Amniotic stem cell (primary cell): Measurements from ENCODE around the gene PHLDA3.

Experiments
- DNase-seq: peaks from one replicate; lab custom pipeline; 2025; lab: John Stamatoyannopoulos, UW

Gene PHLDA3

GRCh38 chr1:201468844-201469644 lies at the start of gene PHLDA3:
Gene PHLDA3, minus strand, starts transcription at chr1:201469188. Its CDS starts 402 bp downstream, at chr1:201468786.
- peak; percentile 79 for DNase-seq

- DNase-seq, result no peak
These were observed 49.1 kb upstream of the PHLDA3 start for GRCh38 chr1:201518071-201518470.

GRCh38 chr1:201517631-201518030 lies 48.6 kb upstream of the PHLDA3 start:
- no peak for DNase-seq

- DNase-seq, result no peak
These were observed 47.6 kb upstream of the PHLDA3 start for GRCh38 chr1:201516511-201517127.

GRCh38 chr1:201515895-201516294 lies 46.9 kb upstream of the PHLDA3 start:
- no peak for DNase-seq

- no peak for DNase-seq
These were observed 46.2 kb upstream of the PHLDA3 start for GRCh38 chr1:201515062-201515750.

GRCh38 chr1:201514466-201514865 lies 45.5 kb upstream of the PHLDA3 start:
- DNase-seq, result no peak

GRCh38 chr1:201513498-201514243 lies 44.7 kb upstream of the PHLDA3 start:
- no peak for DNase-seq

GRCh38 chr1:201511941-201512539 lies 43.1 kb upstream of the PHLDA3 start:
- DNase-seq, result no peak

GRCh38 chr1:201511396-201511940 lies 42.5 kb upstream of the PHLDA3 start:
- no peak for DNase-seq

- no peak for DNase-seq
These were observed 41.7 kb upstream of the PHLDA3 start for GRCh38 chr1:201510734-201511133.

GRCh38 chr1:201509601-201510374 lies 40.8 kb upstream of the PHLDA3 start:
- no peak for DNase-seq

GRCh38 chr1:201508809-201509208 lies 39.8 kb upstream of the PHLDA3 start:
- no peak for DNase-seq

GRCh38 chr1:201507360-201507675 lies 38.3 kb upstream of the PHLDA3 start:
- no peak for DNase-seq

GRCh38 chr1:201506557-201507359 lies 37.8 kb upstream of the PHLDA3 start, which contains the start of gene CSRP1:
Gene CSRP1, minus strand, starts transcription at chr1:201507123. Its CDS starts 10,820 bp downstream, at chr1:201496303.
- DNase-seq, result no peak

- DNase-seq, result no peak
These were observed 37.1 kb upstream of the PHLDA3 start for GRCh38 chr1:201506092-201506491.

- DNase-seq, result no peak
These were observed 36.5 kb upstream of the PHLDA3 start for GRCh38 chr1:201505503-201505890.

GRCh38 chr1:201504799-201505502 lies 36.0 kb upstream of the PHLDA3 start:
- DNase-seq, result no peak

GRCh38 chr1:201504179-201504631 lies 35.2 kb upstream of the PHLDA3 start:
- DNase-seq, result no peak
